B cell (primary cell): ENCODE results near the gene MYZAP. TPM values are rescaled to one million over a fixed set of nuclear protein-coding genes. Genes with fewer than 3 reads are reported as not detected.

Source experiments
- ATAC-seq: fragments of 200-7000 bp; cut with Tn5 transposase; one replicate; pipeline ENCODE4 v1.10.0; 2021; ENCODE audit warnings: low read depth, mild to moderate bottlenecking, moderate number of reproducible peaks, moderate library complexity
- CTCF ChIA-PET: fragments of 350-600 bp; sonication (Branson Sonifier 250); formaldehyde crosslinking; loops from one replicate; lab custom pipeline; 2021; ENCODE audit warnings: antibody characterized with exemption, inconsistent platforms; lab: Charles Lee
- POLR2A ChIA-PET: fragments of 350-600 bp; sonication (Branson Sonifier 250); formaldehyde crosslinking; loops from one replicate; lab custom pipeline; 2021; ENCODE audit warnings: antibody characterized with exemption; lab: Charles Lee
- DNase-seq: peaks from one replicate; pipeline ENCODE4 v3.0.0; 2013
- H2AFZ ChIP-seq: 2 replicates; pipeline ENCODE4 v1.6.1; 2012; ENCODE audit warnings: mild to moderate bottlenecking, low read depth, low read length; ENCODE audit not compliant: insufficient read depth, poor library complexity, severe bottlenecking
- H3K27ac ChIP-seq, 2 donors: 1 replicate in 1 of 2; 2 replicates in 1 of 2; pipeline ENCODE4 v1.5.1; 2012 to 2013; ENCODE audit warnings: low read length in 2 of 2, mild to moderate bottlenecking in 2 of 2, moderate library complexity in 1 of 2
- H3K27me3 ChIP-seq, 4 experiments: fragments of 200-600 bp in 1 of 4; sonication (generic) in 1 of 4; replicated peaks in 1 of 4; 1 replicate in 2 of 4; 2 replicates in 2 of 4; pipeline versions ENCODE4 v1.6.1 to v1.7.0; 2013 to 2016; ENCODE audit warnings: low read length in 3 of 4, mild to moderate bottlenecking in 2 of 4, mixed read lengths in 1 of 4, moderate library complexity in 1 of 4; ENCODE audit not compliant: insufficient read depth in 4 of 4, control insufficient read depth in 3 of 4; ENCODE audit errors: control extremely low read depth in 1 of 4
- H3K36me3 ChIP-seq, 2 experiments: replicated peaks in 1 of 2; 1 replicate in 1 of 2; 2 replicates in 1 of 2; pipeline versions ENCODE4 v1.6.1 to v1.7.1; 2013; ENCODE audit warnings: low read length in 1 of 2; ENCODE audit not compliant: insufficient read depth in 2 of 2, control insufficient read depth in 1 of 2; ENCODE audit errors: control extremely low read depth in 1 of 2, extremely low read depth in 1 of 2
- H3K4me1 ChIP-seq, 2 donors: fragments of 200-600 bp in 1 of 2; sonication (generic) in 1 of 2; 1 replicate in 1 of 2; 2 replicates in 1 of 2; pipeline versions ENCODE4 v1.5.1 to v1.6.1; 2013 to 2017; ENCODE audit warnings: low read length in 2 of 2; ENCODE audit not compliant: control insufficient read depth in 2 of 2, insufficient read depth in 2 of 2
- H3K4me2 ChIP-seq: replicated peaks from 2 replicates; pipeline ENCODE3; 2012; ENCODE audit warnings: mild to moderate bottlenecking, low read depth, low read length; ENCODE audit not compliant: poor library complexity, severe bottlenecking
- H3K4me3 ChIP-seq, 5 experiments: fragments of 200-600 bp in 1 of 5; sonication (generic) in 1 of 5; 1 replicate in 3 of 5; 2 replicates in 2 of 5; pipeline versions ENCODE4 v1.5.1 to v1.7.0; 2011 to 2016; ENCODE audit warnings: low read length in 4 of 5, mild to moderate bottlenecking in 4 of 5, low read depth in 2 of 5, control low read depth in 1 of 5, moderate library complexity in 1 of 5; ENCODE audit not compliant: insufficient read depth in 1 of 5; ENCODE audit errors: control extremely low read depth in 1 of 5, extremely low read depth in 1 of 5
- H3K79me2 ChIP-seq: fragments of 200-600 bp; sonication (generic); one replicate; pipeline ENCODE4 v1.6.0; 2016; ENCODE audit warnings: low read length; ENCODE audit not compliant: control insufficient read depth, insufficient read depth
- H3K9ac ChIP-seq: fragments of 200-600 bp; sonication (generic); 2 replicates; pipeline ENCODE4 v1.6.1; 2017; ENCODE audit warnings: mild to moderate bottlenecking, low read length, moderate library complexity
- H3K9me3 ChIP-seq, 3 donors: one replicate each; pipeline versions ENCODE4 v1.6.1 to v1.7.1; 2013; ENCODE audit warnings: low read length in 2 of 3; ENCODE audit not compliant: control insufficient read depth in 2 of 3, insufficient read depth in 1 of 3; ENCODE audit errors: control extremely low read depth in 1 of 3
- H4K20me1 ChIP-seq: 2 replicates; pipeline ENCODE4 v1.6.0; 2012; ENCODE audit warnings: mild to moderate bottlenecking, low read length; ENCODE audit not compliant: insufficient read depth, control insufficient read depth, poor library complexity, severe bottlenecking
- H3K27ac Mint-ChIP-seq: one replicate; pipeline ENCODE4 v1.8.0; 2021; ENCODE audit warnings: mixed read lengths
- H3K27me3 Mint-ChIP-seq: one replicate; pipeline ENCODE4 v1.8.0; 2021; ENCODE audit warnings: mixed read lengths
- H3K4me1 Mint-ChIP-seq: one replicate; pipeline ENCODE4 v1.8.0; 2021; ENCODE audit warnings: mixed read lengths
- H3K4me3 Mint-ChIP-seq: one replicate; pipeline ENCODE4 v1.8.0; 2021; ENCODE audit warnings: mixed read lengths
- H3K9me3 Mint-ChIP-seq: one replicate; pipeline ENCODE4 v1.8.0; 2022; ENCODE audit warnings: mixed read lengths; ENCODE audit not compliant: insufficient read depth
- EZH2 ChIP-seq: IDR thresholded peaks from 2 replicates; pipeline ENCODE4 v1.6.1; 2012; ENCODE audit warnings: borderline replicate concordance, low read depth, mild to moderate bottlenecking, moderate library complexity, low read length; ENCODE audit not compliant: insufficient read depth, poor library complexity, severe bottlenecking
- WGBS: methylation state at CpG from one replicate; pipeline ENCODE4 v1.1.5; 2013; ENCODE audit warnings: missing lambda C conversion rate; ENCODE audit not compliant: insufficient coverage; 5-methylcytosine and 5-hydroxymethylcytosine counted together
- intact Hi-C: fragments of 100-400 bp; cut with micrococcal nuclease; formaldehyde crosslinking; loops from one replicate; pipeline ENCODE4 v1.10.0; 2022
- polyA plus RNA-seq: library from polyadenylated mRNA; depleted of rRNA; stranded (reverse); fragments of >200 nt; gene quantifications from 2 replicates; pipeline ENCODE4 v1.2.3, GENCODE V29; 2012
- total RNA-seq, 2 donors: library from RNA; stranded (reverse); fragments of 120-200 nt in 1 of 2; gene quantifications; 1 replicate in 1 of 2; 2 replicates in 1 of 2; pipeline versions ENCODE4 v1.2.3 to v1.2.4, GENCODE V29; 2013 to 2022
- TF ChIP-seq, protein P1 (sequence below): fragments of 200-600 bp; IDR thresholded peaks from one replicate; pipeline ENCODE4 v1.8.0; 2022; ENCODE audit warnings: antibody characterized with exemption, mild to moderate bottlenecking

Gene MYZAP
- total and polyA plus RNA-seq, 2 donors (not counting 1 experiment from before 2014, with no cell fraction given), result 1.0 to 2.8 TPM

DNA sequence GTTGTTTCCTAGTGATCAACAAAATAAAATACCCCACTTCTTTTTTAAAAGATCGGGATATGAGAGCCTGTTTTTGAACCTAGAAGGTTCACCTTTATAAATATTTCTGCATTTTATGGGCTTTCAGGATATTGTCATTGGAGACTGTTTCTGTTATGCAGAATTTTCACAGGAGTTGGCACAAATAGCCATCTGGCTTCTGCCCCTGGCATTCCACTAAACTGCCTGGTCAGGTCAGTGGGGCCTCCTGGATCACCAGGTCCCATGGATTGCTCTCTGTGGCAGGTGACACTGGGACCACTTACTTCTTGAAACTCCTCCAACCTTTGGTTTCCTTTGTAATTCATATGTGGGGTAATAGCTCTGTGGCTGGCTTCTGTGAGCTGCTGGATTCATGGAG, 89.3 kb downstream of the MYZAP start:
- H4K20me1 ChIP-seq, result no peaks in the 10 kb centered on the region
- no peaks in the 10 kb centered on the region for H3K36me3 ChIP-seq
- intact Hi-C loops, result no loop called here
- Mint-ChIP-seq H3K27ac (no peak overlapping the region), H3K9me3 (no peaks in the 10 kb centered on the region), H3K27me3 (peaks cover 3% of the 10 kb centered on the region), H3K4me1 (no peaks in the 10 kb centered on the region), H3K4me3 (no peak overlapping the region)
- no peaks in the 10 kb centered on the region for H3K9me3 ChIP-seq
- H3K27ac ChIP-seq, result no peak overlapping the region
- no peak overlapping the region for H3K9ac ChIP-seq
- no CpG with 5 or more reads among the region's 1 CpG for WGBS
- TF ChIP-seq EZH2, result no peak
- TF ChIP-seq, protein P1, sequence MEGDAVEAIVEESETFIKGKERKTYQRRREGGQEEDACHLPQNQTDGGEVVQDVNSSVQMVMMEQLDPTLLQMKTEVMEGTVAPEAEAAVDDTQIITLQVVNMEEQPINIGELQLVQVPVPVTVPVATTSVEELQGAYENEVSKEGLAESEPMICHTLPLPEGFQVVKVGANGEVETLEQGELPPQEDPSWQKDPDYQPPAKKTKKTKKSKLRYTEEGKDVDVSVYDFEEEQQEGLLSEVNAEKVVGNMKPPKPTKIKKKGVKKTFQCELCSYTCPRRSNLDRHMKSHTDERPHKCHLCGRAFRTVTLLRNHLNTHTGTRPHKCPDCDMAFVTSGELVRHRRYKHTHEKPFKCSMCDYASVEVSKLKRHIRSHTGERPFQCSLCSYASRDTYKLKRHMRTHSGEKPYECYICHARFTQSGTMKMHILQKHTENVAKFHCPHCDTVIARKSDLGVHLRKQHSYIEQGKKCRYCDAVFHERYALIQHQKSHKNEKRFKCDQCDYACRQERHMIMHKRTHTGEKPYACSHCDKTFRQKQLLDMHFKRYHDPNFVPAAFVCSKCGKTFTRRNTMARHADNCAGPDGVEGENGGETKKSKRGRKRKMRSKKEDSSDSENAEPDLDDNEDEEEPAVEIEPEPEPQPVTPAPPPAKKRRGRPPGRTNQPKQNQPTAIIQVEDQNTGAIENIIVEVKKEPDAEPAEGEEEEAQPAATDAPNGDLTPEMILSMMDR, result no peak
- ATAC-seq (no peak), DNase-seq (no peak)
- H3K79me2 ChIP-seq, result no peaks in the 10 kb centered on the region
- no peaks in the 10 kb centered on the region for H3K4me1 ChIP-seq
- no peaks in the 10 kb centered on the region for H3K27me3 ChIP-seq
- H2AFZ ChIP-seq, result no peak overlapping the region
- H3K4me3 ChIP-seq, result no peak overlapping the region
- CTCF ChIA-PET, result interaction anchor here (1.4 kb wide), 1 partner anchor 52 kb away, joined by 3 read pairs; no protein-coding TSS in a partner anchor
- H3K4me2 ChIP-seq, result no peak overlapping the region
- POLR2A ChIA-PET, result no interaction called here

DNA sequence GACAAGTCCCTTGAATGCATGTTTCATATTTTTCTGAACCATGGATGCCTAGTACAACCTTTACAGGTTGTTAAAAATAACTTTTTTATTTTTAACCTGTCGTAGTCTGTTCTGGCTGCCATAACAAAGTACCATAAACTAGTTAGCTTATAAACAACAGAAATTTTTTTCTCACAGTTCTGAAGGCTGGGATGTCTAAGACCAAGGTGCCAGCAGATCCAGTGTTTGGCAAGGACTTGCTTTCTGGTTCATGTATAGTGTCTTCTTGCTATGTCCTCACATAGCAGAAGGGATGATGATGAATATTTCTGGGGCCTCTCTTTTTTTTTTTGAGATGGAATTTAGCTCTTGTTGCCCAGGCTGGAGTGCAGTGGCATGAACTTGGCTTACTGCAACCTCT, 91.8 kb downstream of the MYZAP start:
- Mint-ChIP-seq H3K27me3 (peaks cover 3% of the 10 kb centered on the region), H3K4me1 (no peaks in the 10 kb centered on the region), H3K9me3 (no peaks in the 10 kb centered on the region), H3K27ac (no peak overlapping the region), H3K4me3 (no peak overlapping the region)
- no peaks in the 10 kb centered on the region for H4K20me1 ChIP-seq
- H3K36me3 ChIP-seq, result no peaks in the 10 kb centered on the region
- no peak overlapping the region for H2AFZ ChIP-seq
- ChIA-PET CTCF (interaction anchor here (0.7 kb wide), 1 partner anchor 19 kb away, joined by 3 read pairs; no protein-coding TSS in a partner anchor), POLR2A (no interaction called here)
- ATAC-seq, result no peak
- H3K4me2 ChIP-seq, result no peak overlapping the region
- intact Hi-C loops, result no loop called here
- TF ChIP-seq EZH2, result no peak
- TF ChIP-seq, protein P1, result no peak
- H3K79me2 ChIP-seq, result no peaks in the 10 kb centered on the region
- no peak overlapping the region for H3K9ac ChIP-seq
- no peak for DNase-seq
- no peaks in the 10 kb centered on the region for H3K4me1 ChIP-seq
- no peak overlapping the region for H3K4me3 ChIP-seq
- H3K27ac ChIP-seq, result no peak overlapping the region
- no peaks in the 10 kb centered on the region for H3K9me3 ChIP-seq
- H3K27me3 ChIP-seq, result no peaks in the 10 kb centered on the region
- WGBS, result no CpG with 5 or more reads among the region's 1 CpG
